Measurements from ENCODE around the gene BEGAIN. TPM values are rescaled to one million over a fixed set of nuclear protein-coding genes. Genes with fewer than 3 reads are reported as not detected.

BEGAIN gene
- polyA plus RNA-seq, 10 donors: 2.3 to 4.1 (median 3.5) TPM

Other genes starting within 250 kb of the BEGAIN start
- gene WDR25, start 210.9 kb downstream of the BEGAIN start, polyA plus RNA-seq (ENCODE audit: insufficient read length in 10 of 10): 1 to 10 TPM; 3.9 to 7.0 (median 5.8) TPM
- gene DLK1, start 139.5 kb upstream of the BEGAIN start, polyA plus RNA-seq (ENCODE audit: insufficient read length in 10 of 10): 1,000 to 10,000 TPM; 1,647 to 2,553 (median 1,994) TPM
- gene MEG3, start 238.7 kb upstream of the BEGAIN start, polyA plus RNA-seq (ENCODE audit: insufficient read length in 10 of 10): 1,000 to 10,000 TPM; 2,465 to 7,650 (median 4,019) TPM

Measured in muscle of back (tissue), 10 donors.